Measurements from ENCODE around the gene RIBC1.
"Not testable (repeated sequence)": the region's sequence is repeated elsewhere in the genome, so short reads cannot be mapped to it uniquely, and the experiment has no call there.

Gene RIBC1

DNA sequence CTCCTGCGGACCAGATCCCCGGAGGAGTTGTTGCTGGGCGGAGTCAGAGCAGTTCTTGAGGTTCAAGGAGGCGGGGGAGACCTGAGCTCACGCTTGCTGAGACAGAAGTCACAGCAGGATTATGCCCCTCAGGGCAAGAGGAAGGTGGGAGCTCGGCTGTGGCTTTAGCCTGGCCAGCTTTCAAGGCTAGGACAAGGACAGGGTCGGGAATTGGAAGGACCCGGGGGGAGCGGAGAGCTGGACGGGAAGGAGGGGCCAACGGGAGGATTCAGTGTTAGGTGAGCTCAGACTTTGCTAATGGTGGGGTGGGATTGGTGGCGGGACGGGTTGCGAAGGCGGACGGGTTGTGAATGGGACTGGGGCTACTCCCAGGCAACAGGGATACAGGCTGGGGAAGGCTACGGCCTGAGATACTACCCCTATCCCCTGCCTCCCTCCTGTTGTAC is at the start of gene RIBC1:
TSS of gene RIBC1 (plus strand) at position 13 of the 446 bp plus-strand sequence. CDS start 3,404 bp downstream, outside the sequence.
- no peak for DNase-seq (ENCODE audit: low read depth, low spot score)

DNA sequence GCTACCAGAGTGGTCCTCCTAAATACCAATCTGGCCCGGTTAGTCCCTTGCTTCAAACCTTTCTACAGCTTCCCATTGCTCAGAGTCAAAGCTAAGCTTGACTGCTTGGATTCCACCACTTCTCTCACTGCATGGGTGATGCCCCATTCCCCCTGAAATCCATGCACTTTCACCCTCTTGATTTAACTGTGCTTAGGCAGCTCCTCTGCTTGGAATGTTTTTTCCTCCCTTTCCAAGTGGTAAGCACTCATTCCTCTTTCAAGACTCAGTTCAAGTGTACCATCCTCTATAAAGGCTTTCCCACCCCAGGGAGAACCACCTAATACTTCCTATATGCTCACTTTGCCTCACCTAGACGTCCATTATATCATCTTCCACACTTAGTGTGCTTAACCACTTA is 49.4 kb upstream of the RIBC1 start:
- no peak for DNase-seq (ENCODE audit: low read depth, low spot score)

DNA sequence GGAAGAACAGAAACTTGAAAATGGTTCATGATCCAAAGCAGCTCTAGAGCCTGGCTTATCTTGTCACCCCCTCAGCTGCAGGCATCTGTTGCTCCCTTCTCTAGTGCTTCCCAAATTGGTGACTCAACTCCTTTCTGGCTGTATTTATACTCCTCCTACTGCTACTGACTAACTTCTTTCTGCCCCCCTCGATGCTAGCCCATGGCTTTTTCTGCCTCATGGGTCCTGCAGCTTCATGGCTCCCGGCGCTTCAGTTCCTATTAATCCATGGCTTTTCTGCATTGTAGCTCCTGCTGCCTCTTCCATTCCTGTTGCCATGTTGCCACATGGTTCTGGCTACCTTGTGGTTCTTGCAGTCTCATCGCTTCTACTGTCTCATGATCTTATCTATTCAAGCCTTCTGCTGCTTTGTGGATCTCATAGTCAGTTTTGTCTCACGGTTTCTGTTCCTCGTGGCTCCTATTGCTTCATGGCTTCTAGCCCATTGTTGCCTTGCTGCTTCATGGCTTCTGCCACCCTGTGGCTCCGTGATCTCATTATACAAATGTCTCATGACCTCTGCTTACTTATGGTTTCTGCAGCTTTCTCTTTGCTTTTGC is 48.4 kb upstream of the RIBC1 start:
- DNase-seq (ENCODE audit: low read depth, low spot score) = no peak

DNA sequence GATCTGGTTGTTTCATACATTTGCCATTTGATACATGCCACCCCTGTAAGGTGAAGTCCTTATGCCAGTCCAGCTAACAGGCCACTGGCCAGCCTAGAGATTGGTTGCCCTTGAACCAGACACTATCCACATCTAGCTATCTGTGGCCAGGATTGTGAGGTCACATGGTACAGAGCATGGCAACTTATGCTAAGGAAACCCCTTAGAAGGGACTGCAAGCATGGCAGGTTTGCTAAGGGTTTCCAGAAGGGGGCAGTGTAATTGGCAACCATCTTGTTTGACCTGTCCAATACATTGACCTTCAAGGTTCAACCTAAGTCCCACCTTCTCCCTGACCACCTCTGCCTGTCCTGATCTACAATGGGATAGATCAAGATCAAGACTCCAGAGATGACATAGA is 47.8 kb upstream of the RIBC1 start:
- DNase-seq (ENCODE audit: low read depth, low spot score) = no peak

DNA sequence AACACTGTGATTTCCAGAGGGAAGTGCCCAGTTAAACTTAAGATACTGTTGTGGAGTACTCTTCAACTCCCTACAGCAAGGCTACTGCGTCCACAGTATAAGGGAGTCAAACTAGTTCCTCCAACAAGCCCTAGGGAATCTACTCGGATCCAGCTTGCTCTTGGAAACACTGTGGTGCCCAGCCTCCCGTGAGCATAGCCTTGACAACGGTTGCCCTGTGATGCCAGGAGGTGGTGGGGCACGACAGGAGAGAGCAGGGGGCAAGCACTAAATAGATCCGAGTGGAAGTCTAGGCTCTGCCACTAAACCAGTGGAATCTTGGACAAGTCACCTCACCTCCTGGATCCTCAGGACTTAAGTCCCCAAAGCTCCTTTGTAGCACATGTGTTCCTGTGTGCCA is 45.8 kb upstream of the RIBC1 start:
- no peak for DNase-seq (ENCODE audit: low read depth, low spot score)

DNA sequence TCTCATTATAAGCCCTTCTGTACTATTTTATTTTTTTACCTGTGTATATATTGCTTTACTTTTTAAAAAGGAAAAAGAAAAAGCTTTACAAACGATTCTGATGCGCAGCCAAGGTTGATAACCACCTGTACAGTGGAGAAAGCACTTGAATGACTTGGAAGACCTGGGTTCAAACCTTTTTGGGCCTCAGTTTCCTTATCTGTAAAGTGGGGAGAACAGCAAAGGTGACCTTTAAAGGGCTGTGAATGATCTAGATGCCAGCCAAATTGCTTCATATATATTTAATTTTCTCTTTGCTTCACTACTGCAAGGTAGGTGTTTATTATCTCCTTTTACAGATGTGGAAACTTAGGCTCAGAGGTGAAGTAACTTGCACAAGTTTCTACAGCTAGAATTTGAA is 45.2 kb upstream of the RIBC1 start:
- no peak for DNase-seq (ENCODE audit: low read depth, low spot score)

DNA sequence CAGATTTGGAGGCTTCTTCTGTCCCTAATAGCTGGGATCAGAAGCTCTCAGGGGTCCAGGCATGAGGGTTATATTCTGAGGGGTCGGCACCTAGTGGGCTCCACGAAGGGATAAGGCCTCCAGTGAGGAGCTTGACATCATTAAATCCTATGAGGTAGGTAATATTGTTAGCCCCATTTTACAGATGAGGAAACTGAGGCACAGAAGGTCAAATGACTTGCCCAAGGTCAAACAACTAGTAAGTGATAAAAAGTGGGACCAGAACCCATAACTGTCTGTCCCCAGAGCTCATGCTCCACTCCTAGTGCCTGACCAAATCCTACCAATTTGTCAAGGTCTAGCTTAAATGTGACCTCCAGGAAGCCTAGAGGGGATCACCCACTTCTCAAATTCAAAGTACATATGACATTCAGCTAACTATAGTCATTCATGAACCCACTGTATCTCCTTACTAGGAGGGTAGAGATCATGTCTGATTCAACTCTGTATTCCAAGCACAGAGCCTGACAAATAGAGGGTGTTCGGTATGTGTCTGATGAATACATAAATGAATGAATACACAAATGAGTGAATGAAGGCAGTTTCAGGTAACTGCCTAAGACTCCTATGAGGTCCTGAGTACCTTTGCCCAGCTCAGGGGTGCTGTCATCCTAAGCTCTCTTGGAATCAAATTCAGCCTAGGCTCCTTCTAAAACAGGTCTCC is 43.5 kb upstream of the RIBC1 start:
- DNase-seq (ENCODE audit: low read depth, low spot score) = no peak

DNA sequence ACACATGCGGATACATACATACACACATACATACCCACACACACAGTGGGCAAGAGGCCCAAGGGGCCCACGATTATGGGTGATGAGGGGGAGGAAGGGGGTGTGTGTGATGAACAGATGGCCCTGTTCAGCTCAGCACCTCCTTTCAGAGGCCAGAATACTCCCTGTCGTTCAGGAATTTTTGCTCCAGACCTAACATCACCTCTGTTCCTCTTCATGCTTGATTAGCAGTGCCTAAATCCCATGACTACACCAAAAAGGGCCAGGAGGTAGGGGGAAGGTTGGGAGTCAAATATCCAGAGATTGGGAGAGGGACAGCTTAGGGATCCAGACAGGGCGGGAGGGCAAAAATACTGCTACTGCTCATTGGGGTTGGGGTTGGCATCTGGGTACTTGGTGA is 42.9 kb upstream of the RIBC1 start:
- no peak for DNase-seq (ENCODE audit: low read depth, low spot score)

DNA sequence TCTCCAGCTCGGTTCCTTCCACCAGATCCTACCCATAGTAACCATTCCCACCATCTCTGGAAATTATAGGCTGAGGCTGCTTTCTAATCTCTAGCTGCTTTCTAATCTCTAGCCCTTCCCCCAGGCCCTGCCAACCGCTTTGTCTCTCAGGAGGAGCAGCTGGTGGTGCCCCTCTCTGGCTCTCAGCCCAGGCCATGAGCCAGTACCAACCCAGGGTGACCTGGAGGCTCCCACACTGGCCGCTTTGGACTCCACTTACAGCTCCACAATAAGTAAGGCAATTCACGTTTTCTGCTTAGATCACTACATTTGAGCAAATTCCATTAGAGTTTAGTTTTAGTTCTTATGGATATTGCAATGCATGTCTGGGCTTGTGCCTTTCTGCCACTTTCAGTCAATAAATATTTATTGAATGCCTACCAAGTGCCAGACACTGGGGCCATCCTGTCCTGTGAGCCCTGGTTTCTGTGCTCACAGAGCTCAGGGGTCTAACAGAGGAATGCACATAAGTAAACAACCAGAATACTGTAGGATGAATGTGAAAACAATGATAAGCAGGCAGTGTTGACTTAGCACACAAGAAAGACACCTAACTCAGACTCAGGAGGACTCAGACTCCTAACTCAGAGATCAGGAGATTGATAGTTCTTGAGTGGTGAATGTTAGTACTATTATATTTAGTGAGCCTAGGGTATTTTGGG is 39.1 kb upstream of the RIBC1 start:
- DNase-seq (ENCODE audit: low read depth, low spot score) = no peak

DNA sequence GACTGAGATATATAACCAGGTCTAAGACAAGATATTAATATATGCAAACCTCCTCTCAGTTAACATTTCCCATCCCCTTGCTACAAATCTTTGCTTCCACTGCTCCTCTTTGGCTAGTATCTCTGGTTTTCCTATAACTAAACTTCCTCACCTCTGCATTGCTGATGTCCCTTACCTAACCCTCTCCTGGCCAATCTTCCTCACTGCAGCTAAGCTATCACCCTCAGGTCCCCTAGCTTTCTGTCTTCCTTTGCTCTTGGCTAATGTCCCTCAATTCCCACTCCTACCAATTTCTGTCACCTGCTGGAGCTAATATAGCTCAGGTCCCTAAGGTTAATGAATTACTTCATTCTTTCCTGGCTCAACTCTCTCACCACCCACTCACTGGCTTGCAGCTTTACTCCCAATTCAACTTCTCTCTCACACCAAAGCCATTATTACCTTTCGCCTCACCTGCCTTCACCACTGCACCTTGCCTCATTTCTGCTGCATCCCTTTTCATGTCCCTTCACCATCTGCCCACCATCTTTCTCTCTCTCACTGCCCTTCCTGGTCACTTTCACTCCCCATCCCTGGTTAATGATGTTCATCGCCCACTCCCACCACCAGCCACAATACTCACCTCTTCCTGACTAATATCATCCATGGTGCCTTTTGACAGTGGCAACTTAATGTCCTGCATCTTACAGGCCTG is 26.9 kb upstream of the RIBC1 start:
- DNase-seq (ENCODE audit: low read depth, low spot score) = no peak

DNA sequence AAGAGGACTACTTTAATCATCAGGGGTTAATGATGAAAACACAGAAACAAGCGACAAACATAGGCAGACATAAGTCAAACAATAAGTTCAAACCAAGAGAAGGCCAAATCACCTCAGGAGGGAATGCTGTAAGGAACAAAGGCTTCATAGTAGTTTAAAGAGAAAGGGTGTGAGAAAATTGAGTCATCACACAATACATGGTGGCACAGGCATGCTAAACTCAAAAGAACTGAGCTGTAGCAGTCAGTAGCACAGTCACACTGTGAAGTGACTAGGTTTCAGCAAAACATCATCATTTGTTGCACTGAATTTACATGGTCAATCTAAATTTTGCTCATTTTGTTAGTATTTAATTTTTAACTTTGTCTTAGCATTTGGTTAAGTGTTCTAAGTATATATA is 24.5 kb upstream of the RIBC1 start:
- no peak for DNase-seq (ENCODE audit: low read depth, low spot score)

DNA sequence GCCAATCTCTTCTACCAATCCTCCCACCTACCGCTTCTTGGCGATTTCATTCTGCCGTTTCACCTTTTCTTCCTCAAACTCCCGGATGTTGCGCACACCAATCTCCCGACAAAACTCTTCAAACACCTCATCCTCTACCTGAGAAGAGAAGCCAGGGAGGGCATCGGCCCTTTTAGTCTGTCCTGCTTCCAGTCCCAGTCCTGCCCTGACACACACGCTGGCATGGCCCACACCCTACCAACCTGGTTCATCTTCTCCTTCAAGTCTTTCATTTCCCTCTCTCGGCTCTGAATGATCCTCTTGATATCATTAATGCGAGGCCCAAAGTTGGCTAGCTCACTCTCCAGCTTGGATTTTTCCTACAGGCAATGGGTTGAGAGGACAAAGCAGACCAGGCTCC is 19.1 kb upstream of the RIBC1 start:
- no peak for DNase-seq (ENCODE audit: low read depth, low spot score)

DNA sequence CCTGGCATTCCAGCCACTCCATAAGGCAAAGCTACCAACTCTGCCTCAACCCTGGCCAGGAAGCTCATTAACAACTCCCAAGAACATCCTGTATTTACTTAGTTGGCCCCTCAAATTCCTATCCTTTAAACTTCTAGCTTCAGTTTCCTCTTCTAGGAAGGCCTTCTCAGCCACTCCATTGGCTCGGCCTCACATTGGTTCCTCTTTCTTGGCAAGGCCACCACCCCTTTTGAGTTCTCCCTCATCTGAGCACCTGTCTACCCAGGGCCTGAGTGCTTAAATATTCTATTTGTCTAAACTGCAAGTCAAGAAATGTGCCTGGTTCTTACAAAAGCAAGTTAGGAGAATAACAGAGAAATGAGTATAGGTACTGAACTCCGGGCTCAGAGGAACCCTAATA is 10.2 kb upstream of the RIBC1 start:
- no peak for DNase-seq (ENCODE audit: low read depth, low spot score)

DNA sequence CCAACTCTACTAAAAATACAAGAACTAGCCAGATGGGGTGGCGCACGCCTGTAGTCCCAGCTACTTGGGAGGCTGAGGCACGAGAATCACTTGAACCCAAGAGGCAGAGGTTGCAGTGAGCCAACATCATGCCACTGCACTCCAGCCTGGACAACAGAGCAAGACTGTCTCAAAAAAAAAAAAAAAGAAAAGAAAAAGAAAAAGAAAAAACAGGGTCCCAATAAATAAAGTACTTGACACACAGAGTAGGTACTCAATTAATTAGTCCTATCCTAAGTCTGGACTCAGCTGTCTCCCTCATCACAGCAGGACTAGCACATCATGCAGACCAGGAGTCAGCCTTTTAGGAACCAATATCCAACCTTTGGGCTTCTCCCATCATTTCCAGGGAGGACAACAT is 2.3 kb upstream of the RIBC1 start:
- not testable (repeated sequence) for DNase-seq (ENCODE audit: low read depth, low spot score)

DNA sequence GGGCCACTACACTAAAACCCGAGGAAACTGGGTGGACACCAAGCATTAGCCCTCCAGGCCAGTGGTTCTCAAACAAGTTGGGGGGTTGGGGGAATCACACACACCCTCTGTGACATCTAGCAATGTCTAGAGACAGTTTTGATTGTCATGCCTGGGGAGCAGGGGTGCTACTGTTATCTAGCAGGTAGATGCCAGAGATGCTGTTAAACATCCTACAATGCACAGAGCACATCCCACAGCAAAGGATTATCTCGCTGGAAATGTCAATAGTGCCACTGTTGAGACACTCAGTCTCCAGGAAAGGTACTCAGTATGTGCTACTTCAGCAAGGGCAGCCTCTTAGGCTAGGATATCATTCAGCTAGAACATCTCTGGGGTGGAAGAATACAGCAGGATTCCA is 1.5 kb upstream of the RIBC1 start:
- DNase-seq (ENCODE audit: low read depth, low spot score) = no peak

DNA sequence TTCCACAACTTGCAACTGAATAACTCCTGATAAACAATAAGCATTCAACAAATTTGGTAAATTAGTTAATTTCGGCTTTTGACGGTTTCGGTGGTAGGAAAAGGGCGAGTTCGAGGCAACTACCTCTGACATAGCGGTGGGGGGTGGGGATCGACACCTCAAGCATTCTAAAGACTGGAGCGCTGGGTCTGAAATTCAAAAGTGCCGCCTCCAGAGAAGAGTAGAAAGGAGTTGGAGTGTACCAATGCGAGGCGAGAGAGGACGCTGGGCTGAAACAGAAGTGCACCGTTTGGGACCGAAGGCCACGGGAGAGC is 944 bp upstream of the RIBC1 start:
- DNase-seq (ENCODE audit: low read depth, low spot score) = no peak

DNA sequence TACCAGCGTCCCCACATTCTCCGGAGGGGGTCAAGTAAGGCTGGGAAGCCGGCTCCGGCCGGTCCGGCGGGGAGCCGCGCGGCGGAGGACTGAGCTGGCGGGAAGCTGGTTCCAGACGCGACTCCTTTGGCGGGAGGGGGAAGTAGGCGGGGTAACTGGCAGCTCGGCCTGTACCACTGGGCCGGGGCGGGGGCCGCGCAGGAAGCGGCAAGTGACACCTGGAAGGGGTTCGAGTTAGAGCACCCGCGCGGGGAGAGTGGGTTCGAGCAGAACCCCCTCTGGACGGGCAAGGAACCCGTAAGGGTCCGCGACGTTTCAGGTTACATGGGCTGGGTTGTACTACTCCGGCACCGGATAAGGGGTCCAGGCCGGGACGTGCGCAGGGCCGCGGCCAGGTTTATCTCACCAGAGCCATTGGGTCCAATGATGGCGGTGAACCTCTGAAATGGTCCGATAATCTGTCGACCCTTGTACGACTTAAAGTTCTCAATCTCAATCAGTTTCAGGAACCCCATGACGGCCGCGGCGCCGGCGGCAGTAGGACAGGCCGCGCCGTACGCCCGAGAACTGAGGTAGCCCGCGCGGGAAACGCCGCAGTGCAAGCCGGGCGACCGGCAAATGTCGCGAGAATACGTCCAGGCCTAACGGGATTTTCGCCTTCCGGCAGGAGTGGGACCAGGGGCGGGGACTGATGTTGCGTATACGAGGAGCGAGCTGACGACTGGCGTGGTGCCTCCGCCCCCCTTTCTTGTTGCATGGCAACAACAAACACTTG is 400 bp upstream of the RIBC1 start, which contains the start of gene SMC1A:
TSS of gene SMC1A (minus strand) at position 569 of the 775 bp plus-strand sequence. CDS start at position 515, 54 bp downstream.
- peak; percentile 90 for DNase-seq (ENCODE audit: low read depth, low spot score)

DNA sequence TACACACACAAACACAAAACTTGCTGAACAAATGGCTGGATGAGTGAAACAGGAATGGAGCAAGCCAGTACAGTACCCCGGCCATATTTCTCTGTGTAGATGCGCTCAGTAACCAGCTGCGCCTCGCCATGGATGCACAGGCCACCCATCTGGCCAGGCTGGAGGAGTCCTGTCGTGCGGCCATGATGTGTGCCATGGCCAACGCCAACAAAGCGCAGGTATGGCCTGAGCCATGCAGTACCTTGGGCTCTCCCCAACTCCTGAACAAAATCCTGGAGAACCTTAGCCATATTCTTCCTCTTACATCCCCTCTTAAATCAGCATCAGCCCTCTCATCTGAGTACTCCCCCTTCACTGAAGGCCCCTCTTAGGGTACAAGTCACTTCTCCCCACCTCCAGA is 7.1 kb downstream of the RIBC1 start:
- DNase-seq (ENCODE audit: low read depth, low spot score) = no peak

DNA sequence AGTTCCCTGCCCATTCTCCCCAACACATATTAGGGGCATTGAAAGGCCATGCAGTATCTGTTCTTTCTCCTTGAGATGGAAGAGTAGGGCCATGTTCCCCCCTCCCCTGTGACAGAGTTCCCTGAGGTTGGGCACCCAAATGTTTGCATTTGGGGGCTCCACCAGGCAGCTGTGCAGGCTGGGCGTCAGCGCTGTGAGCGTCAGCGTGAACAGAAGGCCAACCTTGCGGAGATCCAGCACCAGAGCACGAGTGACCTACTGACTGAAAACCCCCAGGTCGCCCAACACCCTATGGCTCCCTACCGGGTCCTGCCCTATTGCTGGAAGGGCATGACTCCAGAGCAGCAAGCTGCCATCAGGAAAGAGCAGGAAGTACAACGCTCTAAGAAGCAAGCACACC is 7.6 kb downstream of the RIBC1 start:
- no peak for DNase-seq (ENCODE audit: low read depth, low spot score)

DNA sequence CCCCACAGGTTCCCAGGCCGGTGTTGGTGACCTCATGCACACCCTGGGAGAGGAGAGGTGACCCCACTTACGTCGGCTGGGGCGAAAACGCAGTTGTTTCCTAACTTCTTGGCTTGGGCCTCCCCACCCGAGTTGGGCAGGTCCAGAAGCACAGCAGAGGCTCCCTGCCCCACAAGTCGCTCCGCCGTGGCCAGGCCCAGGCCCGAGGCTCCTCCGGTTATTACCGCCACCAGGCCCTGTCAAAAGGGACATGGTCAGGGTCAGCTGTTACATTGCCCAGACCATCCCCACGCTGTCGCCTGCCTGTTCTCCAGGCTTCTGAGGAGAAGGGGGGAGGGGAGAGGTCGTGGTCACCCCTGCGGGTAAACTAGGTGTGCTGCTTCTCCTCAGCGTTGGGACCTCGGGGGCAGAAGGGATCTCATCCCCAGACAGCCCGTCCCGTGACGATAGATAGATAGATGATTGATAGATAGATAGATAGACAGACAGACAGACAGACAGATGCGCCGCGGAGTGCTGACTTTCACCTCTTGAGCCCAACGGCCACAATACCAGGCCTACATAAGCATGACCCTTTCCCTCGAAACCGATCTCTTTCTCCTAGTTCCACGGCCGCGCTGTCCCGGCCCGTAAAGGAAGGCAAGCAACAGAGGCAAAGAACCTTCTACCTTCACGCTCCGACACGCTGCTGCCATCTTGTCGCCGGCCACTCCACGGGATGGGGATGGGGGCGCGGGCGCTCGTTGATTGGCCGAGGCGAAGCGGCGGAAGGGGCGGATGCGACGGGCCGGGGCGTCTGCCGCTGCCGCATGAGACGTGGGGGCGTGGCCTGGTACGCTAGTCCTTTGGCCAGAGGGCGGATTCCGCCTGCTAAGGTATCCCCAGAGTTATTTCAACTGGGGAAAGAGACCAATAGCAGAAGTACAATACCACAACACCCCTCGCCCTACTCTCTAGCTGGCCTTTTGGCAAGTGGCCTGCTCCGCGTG is 11.3 kb downstream of the RIBC1 start, which contains the start of gene HSD17B10:
TSS of gene HSD17B10 (minus strand) at position 720 of the 989 bp plus-strand sequence. CDS start at position 695, 25 bp downstream.
- no peak for DNase-seq (ENCODE audit: low read depth, low spot score)

All from brain pericyte (primary cell).